H9 (cell line): ENCODE data around the gene LIPE. TPM values are rescaled to one million over a fixed set of nuclear protein-coding genes. Genes with fewer than 3 reads are reported as not detected.
A peak's percentile ranks its signal among the peaks of the same experiment; 100 is the strongest.

Experiments used
- DNase-seq: peaks from one replicate; pipeline ENCODE4 v3.0.0-alpha.2; 2017
- H2AFZ ChIP-seq: one replicate; pipeline ENCODE4 v1.6.1; 2013; ENCODE audit warnings: mild to moderate bottlenecking, low read length, control low read depth, moderate library complexity
- H2AK5ac ChIP-seq: 2 replicates; pipeline ENCODE4 v1.6.1; 2013; ENCODE audit warnings: low read length, control low read depth, mixed read lengths; ENCODE audit not compliant: insufficient read length
- H2BK120ac ChIP-seq: one replicate; pipeline ENCODE4 v1.6.1; 2013; ENCODE audit warnings: low read depth, mild to moderate bottlenecking, low read length, control low read depth, inconsistent platforms; ENCODE audit not compliant: poor library complexity, severe bottlenecking
- H2BK12ac ChIP-seq: 2 replicates; pipeline ENCODE4 v1.6.1; 2013; ENCODE audit warnings: low read length, control low read depth, mixed read lengths, low read depth; ENCODE audit not compliant: insufficient read length
- H2BK15ac ChIP-seq: 2 replicates; pipeline ENCODE4 v1.6.1; 2013; ENCODE audit warnings: low read depth, low read length, control low read depth
- H2BK20ac ChIP-seq: one replicate; pipeline ENCODE4 v1.6.1; 2013; ENCODE audit warnings: low read depth, mild to moderate bottlenecking, low read length, control low read depth, inconsistent platforms; ENCODE audit not compliant: poor library complexity, severe bottlenecking
- H2BK5ac ChIP-seq: 2 replicates; pipeline ENCODE4 v1.6.1; 2013; ENCODE audit warnings: low read length, control low read depth, mixed read lengths; ENCODE audit not compliant: insufficient read length
- H3K14ac ChIP-seq: 2 replicates; pipeline ENCODE4 v1.6.1; 2013; ENCODE audit warnings: low read length, control low read depth; ENCODE audit not compliant: insufficient read depth
- H3K18ac ChIP-seq: 2 replicates; pipeline ENCODE4 v1.6.1; 2013; ENCODE audit warnings: low read depth, mild to moderate bottlenecking, mixed read lengths, low read length, control low read depth; ENCODE audit not compliant: insufficient read length
- H3K23ac ChIP-seq: 2 replicates; pipeline ENCODE4 v1.6.1; 2013; ENCODE audit warnings: low read length, control low read depth, mixed read lengths, low read depth; ENCODE audit not compliant: insufficient read length
- H3K23me2 ChIP-seq: 2 replicates; pipeline ENCODE4 v1.6.1; 2013; ENCODE audit warnings: low read depth, mild to moderate bottlenecking, mixed read lengths, low read length, control low read depth; ENCODE audit not compliant: insufficient read length, poor library complexity, severe bottlenecking
- H3K27ac ChIP-seq: 2 replicates; pipeline ENCODE4 v1.5.1; 2013; ENCODE audit warnings: low read length, control low read depth, mixed read lengths, low read depth; ENCODE audit not compliant: insufficient read length
- H3K27me3 ChIP-seq: 2 replicates; pipeline ENCODE4 v1.6.1; 2013; ENCODE audit warnings: low read length, control low read depth, inconsistent platforms; ENCODE audit not compliant: insufficient read depth
- H3K4ac ChIP-seq: 2 replicates; pipeline ENCODE4 v1.6.1; 2013; ENCODE audit warnings: low read depth, mild to moderate bottlenecking, control low read depth, inconsistent platforms, low read length, moderate library complexity
- H3K4me1 ChIP-seq: 2 replicates; pipeline ENCODE4 v1.6.1; 2013; ENCODE audit warnings: low read length, control low read depth, inconsistent platforms; ENCODE audit not compliant: insufficient read depth
- H3K4me2 ChIP-seq: 2 replicates; pipeline ENCODE4 v1.6.1; 2013; ENCODE audit warnings: low read length, control low read depth, mixed read lengths; ENCODE audit not compliant: insufficient read length, insufficient read depth
- H3K56ac ChIP-seq: 2 replicates; pipeline ENCODE4 v1.6.1; 2013; ENCODE audit warnings: low read depth, mild to moderate bottlenecking, mixed read lengths, low read length, control low read depth; ENCODE audit not compliant: insufficient read length
- H3K79me1 ChIP-seq: 2 replicates; pipeline ENCODE4 v1.6.1; 2013; ENCODE audit warnings: low read depth, mild to moderate bottlenecking, moderate library complexity, low read length, control low read depth, inconsistent platforms; ENCODE audit not compliant: insufficient read depth, poor library complexity, severe bottlenecking
- H3K79me2 ChIP-seq: 2 replicates; pipeline ENCODE4 v1.6.1; 2013; ENCODE audit warnings: low read length, control low read depth, inconsistent platforms; ENCODE audit not compliant: insufficient read depth
- H3K9ac ChIP-seq: 2 replicates; pipeline ENCODE4 v1.6.1; 2013; ENCODE audit warnings: low read length, control low read depth, mixed read lengths; ENCODE audit not compliant: insufficient read length; ENCODE audit errors: extremely low read depth
- H3K9me3 ChIP-seq: one replicate; pipeline ENCODE4 v1.6.1; 2013; ENCODE audit warnings: low read depth, low read length, inconsistent platforms; ENCODE audit not compliant: control insufficient read depth
- H3T11ph ChIP-seq: one replicate; pipeline ENCODE4 v1.6.1; 2013; ENCODE audit warnings: mild to moderate bottlenecking, low read length, control low read depth, inconsistent platforms
- H4K20me1 ChIP-seq: one replicate; pipeline ENCODE4 v1.6.1; 2013; ENCODE audit not compliant: control insufficient read depth, insufficient read length, insufficient read depth
- H4K5ac ChIP-seq: 2 replicates; pipeline ENCODE4 v1.6.1; 2013; ENCODE audit warnings: low read depth, mild to moderate bottlenecking, mixed read lengths, low read length, control low read depth; ENCODE audit not compliant: insufficient read length
- H4K8ac ChIP-seq: replicated peaks from 2 replicates; pipeline ENCODE4 v1.6.1; 2013; ENCODE audit warnings: low read length, control low read depth, mixed read lengths, low read depth; ENCODE audit not compliant: insufficient read length
- H4K91ac ChIP-seq: 2 replicates; pipeline ENCODE4 v1.6.1; 2013; ENCODE audit warnings: low read depth, mild to moderate bottlenecking, moderate library complexity, mixed read lengths, low read length, control low read depth; ENCODE audit not compliant: insufficient read length
- H3K27ac Mint-ChIP-seq, 3 experiments: 2 replicates in 2 of 3; 3 replicates in 1 of 3; pipeline ENCODE4 v1.8.0; 2020 to 2021; ENCODE audit warnings: mixed read lengths in 3 of 3, mild to moderate bottlenecking in 1 of 3, moderate library complexity in 1 of 3
- H3K27me3 Mint-ChIP-seq: 2 replicates; pipeline ENCODE4 v1.8.0; 2021; ENCODE audit warnings: low read depth, mild to moderate bottlenecking, moderate library complexity, mixed read lengths
- H3K36me3 Mint-ChIP-seq, 3 experiments: 2 replicates in 2 of 3; 3 replicates in 1 of 3; pipeline ENCODE4 v1.8.0; 2020 to 2021; ENCODE audit warnings: low read depth in 3 of 3, mixed read lengths in 3 of 3; ENCODE audit not compliant: insufficient read depth in 1 of 3
- H3K4me1 Mint-ChIP-seq, 2 experiments: 2 replicates each; pipeline ENCODE4 v1.8.0; 2020; ENCODE audit warnings: mixed read lengths in 2 of 2
- H3K4me3 Mint-ChIP-seq, 2 experiments: 2 replicates in 1 of 2; 3 replicates in 1 of 2; pipeline ENCODE4 v1.8.0; 2020 to 2021; ENCODE audit warnings: mild to moderate bottlenecking in 2 of 2, mixed read lengths in 2 of 2, moderate library complexity in 1 of 2
- H3K9me3 Mint-ChIP-seq, 2 experiments: 2 replicates in 1 of 2; 3 replicates in 1 of 2; pipeline ENCODE4 v1.8.0; 2020; ENCODE audit warnings: mild to moderate bottlenecking in 2 of 2, mixed read lengths in 2 of 2, moderate library complexity in 1 of 2
- WGBS: extraction: QIAGEN DNeasy Blood & Tissue Kit; methylation state at CpG from one replicate; pipeline ENCODE4 v1.1.7; 2013; ENCODE audit warnings: missing lambda C conversion rate, low lambda C conversion rate, mixed read lengths; ENCODE audit not compliant: insufficient read length; ENCODE audit errors: extremely low coverage; 5-methylcytosine and 5-hydroxymethylcytosine counted together
- total RNA-seq: library from RNA; stranded (reverse); gene quantifications from 2 replicates; pipeline ENCODE4 v1.2.1, GENCODE V29; 2021
- TF ChIP-seq, protein P1 (sequence below): fragments of 200-600 bp; sonication (generic); conservative IDR thresholded peaks from 3 replicates; pipeline ENCODE4 v1.8.0; 2021; ENCODE audit warnings: antibody characterized with exemption, mild to moderate bottlenecking

LIPE gene
- total RNA-seq, 1 experiment from 2014 or later: 6.3 TPM

- peaks cover 24 to 49% of the 10 kb centered on the region in 2 experiments for H3K4me1 Mint-ChIP-seq
- H3K27ac Mint-ChIP-seq: no peak overlapping the region; a peak in 1 of 7 replicates
- no peak overlapping the region for H3K4ac ChIP-seq
- no peaks in the 10 kb centered on the region for H3K79me1 ChIP-seq
- H4K91ac ChIP-seq: no peak overlapping the region
- peak overlapping the region; percentile 54; the same call in 1 of the 2 replicates for H3K14ac ChIP-seq
- peak overlapping the region; percentile 76 for H3K18ac ChIP-seq
- H3K36me3 Mint-ChIP-seq: peaks cover 0 to 6% (median 3%) of the 10 kb centered on the region in 3 experiments; a peak in 4 of 7 replicates
- TF ChIP-seq, protein P1, sequence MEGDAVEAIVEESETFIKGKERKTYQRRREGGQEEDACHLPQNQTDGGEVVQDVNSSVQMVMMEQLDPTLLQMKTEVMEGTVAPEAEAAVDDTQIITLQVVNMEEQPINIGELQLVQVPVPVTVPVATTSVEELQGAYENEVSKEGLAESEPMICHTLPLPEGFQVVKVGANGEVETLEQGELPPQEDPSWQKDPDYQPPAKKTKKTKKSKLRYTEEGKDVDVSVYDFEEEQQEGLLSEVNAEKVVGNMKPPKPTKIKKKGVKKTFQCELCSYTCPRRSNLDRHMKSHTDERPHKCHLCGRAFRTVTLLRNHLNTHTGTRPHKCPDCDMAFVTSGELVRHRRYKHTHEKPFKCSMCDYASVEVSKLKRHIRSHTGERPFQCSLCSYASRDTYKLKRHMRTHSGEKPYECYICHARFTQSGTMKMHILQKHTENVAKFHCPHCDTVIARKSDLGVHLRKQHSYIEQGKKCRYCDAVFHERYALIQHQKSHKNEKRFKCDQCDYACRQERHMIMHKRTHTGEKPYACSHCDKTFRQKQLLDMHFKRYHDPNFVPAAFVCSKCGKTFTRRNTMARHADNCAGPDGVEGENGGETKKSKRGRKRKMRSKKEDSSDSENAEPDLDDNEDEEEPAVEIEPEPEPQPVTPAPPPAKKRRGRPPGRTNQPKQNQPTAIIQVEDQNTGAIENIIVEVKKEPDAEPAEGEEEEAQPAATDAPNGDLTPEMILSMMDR: no peak
- H2BK120ac ChIP-seq: no peak overlapping the region
- no peaks in the 10 kb centered on the region for H3K4me1 ChIP-seq
- no peaks in the 10 kb centered on the region for H3K9me3 ChIP-seq
- no peak overlapping the region for H2BK20ac ChIP-seq
- H3K4me3 Mint-ChIP-seq: peak overlapping the region; percentile 80 to 90
- peaks cover 93% of the 10 kb centered on the region for H3K27me3 Mint-ChIP-seq
- H3K56ac ChIP-seq: no peak overlapping the region
- peaks cover 0 to 3% of the 10 kb centered on the region in 2 experiments; a peak in 3 of 5 replicates for H3K9me3 Mint-ChIP-seq
- peak; percentile 93 for DNase-seq
- no peak overlapping the region for H2AK5ac ChIP-seq
- no peak overlapping the region for H4K5ac ChIP-seq
- H3K23me2 ChIP-seq: peaks cover 7% of the 10 kb centered on the region
- no peak overlapping the region for H2BK12ac ChIP-seq
- H3K4me2 ChIP-seq: peak overlapping the region; percentile 70
- H3K79me2 ChIP-seq: no peaks in the 10 kb centered on the region
- no peak overlapping the region for H3K27ac ChIP-seq
- no peak overlapping the region for H3T11ph ChIP-seq
- H3K23ac ChIP-seq: no peak overlapping the region
- H4K8ac ChIP-seq: no peak overlapping the region
- H2BK15ac ChIP-seq: no peak overlapping the region
- H3K9ac ChIP-seq: no peak overlapping the region
- no peak overlapping the region for H2BK5ac ChIP-seq
- H4K20me1 ChIP-seq: no peaks in the 10 kb centered on the region
- H2AFZ ChIP-seq: no peak overlapping the region
- H3K27me3 ChIP-seq: peaks cover 17% of the 10 kb centered on the region; the same call in 1 of the 2 replicates
- WGBS: no CpG with 5 or more reads among the region's 65 CpGs
Measured at GRCh38 chr19:42423462-42424344, 3.5 kb downstream of the LIPE start.
